ENCODE measurements around the gene COL1A2. TPM values are rescaled to one million over a fixed set of nuclear protein-coding genes. Genes with fewer than 3 reads are reported as not detected.

The COL1A2 gene
- total RNA-seq, 2 donors from 2014 or later: 67.0 to 228 TPM

DNA sequence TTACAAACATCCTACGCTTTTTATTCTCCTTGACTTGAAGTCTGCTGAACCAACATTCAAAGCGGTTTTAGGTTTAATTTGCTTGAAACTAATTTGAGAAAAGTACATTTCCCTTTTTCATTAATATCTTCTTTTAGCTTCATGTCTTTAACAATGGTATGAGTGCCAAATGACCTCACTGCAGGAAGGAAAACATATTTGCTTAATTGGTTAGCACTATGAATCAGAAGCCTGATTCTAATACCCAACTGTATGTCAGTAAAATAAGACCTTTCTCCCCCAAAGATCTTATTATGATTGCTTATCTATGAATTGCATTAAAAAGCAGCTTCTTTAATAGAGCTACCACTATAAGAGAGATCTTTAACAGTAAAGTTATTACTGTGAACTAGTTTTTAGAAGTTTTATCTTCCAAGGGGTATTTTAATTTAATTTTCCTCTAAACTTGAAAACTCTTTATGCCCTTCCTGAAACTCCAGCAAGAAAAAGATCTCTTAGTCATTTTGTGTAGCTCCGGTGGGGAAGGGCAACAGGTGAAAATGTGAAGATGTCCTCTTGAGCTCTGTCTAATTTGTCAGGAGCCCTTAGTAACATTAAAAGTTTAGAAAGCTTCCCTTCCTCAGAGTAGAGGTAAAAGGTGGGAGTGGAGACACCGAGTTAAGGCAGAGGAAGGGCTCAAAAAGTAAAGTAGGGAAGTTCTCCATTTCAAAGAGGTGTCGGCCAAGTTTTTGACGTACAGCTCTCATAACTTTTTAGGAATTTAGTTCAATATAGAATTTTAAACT lies 6.1 kb downstream of the COL1A2 start:
- TF ChIP-seq, protein P1, sequence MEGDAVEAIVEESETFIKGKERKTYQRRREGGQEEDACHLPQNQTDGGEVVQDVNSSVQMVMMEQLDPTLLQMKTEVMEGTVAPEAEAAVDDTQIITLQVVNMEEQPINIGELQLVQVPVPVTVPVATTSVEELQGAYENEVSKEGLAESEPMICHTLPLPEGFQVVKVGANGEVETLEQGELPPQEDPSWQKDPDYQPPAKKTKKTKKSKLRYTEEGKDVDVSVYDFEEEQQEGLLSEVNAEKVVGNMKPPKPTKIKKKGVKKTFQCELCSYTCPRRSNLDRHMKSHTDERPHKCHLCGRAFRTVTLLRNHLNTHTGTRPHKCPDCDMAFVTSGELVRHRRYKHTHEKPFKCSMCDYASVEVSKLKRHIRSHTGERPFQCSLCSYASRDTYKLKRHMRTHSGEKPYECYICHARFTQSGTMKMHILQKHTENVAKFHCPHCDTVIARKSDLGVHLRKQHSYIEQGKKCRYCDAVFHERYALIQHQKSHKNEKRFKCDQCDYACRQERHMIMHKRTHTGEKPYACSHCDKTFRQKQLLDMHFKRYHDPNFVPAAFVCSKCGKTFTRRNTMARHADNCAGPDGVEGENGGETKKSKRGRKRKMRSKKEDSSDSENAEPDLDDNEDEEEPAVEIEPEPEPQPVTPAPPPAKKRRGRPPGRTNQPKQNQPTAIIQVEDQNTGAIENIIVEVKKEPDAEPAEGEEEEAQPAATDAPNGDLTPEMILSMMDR (IDR thresholded peaks at IDR 0.05): no peak
- H3K4me1 ChIP-seq: no peaks in the 10 kb centered on the region
- H3K36me3 ChIP-seq: peaks cover 23% of the 10 kb centered on the region
- DNase-seq (ENCODE audit: low spot score): no peak
- peak overlapping the region in 1 of 2 donors; percentile 12 for H3K4me3 ChIP-seq
- H3K9me3 ChIP-seq: no peaks in the 10 kb centered on the region
- H3K27me3 ChIP-seq: no peaks in the 10 kb centered on the region
- no peak overlapping the region for H3K27ac ChIP-seq

DNA sequence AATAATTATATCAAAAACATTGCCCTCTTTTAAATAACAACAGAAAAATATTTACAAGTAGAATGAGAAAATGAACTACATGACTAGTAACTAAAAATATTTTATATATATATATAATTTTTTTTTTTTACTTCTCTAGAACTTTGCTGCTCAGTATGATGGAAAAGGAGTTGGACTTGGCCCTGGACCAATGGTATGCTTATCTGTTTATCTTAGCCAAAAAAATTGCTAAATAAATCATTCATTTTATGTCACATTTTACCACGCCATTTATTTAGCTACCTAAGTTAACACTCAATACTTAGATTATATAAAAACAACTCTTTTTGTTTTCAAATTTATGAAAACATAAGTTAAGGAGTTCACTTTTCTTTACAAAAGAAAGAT lies 6.7 kb downstream of the COL1A2 start:
- no peaks in the 10 kb centered on the region for H3K9me3 ChIP-seq
- no peaks in the 10 kb centered on the region for H3K27me3 ChIP-seq
- peaks cover 29% of the 10 kb centered on the region for H3K36me3 ChIP-seq
- no peaks in the 10 kb centered on the region for H3K4me1 ChIP-seq
- no peak overlapping the region for H3K4me3 ChIP-seq
- DNase-seq (ENCODE audit: low spot score): no peak
- TF ChIP-seq, protein P1 (IDR thresholded peaks at IDR 0.05): no peak
- H3K27ac ChIP-seq: no peak overlapping the region

DNA sequence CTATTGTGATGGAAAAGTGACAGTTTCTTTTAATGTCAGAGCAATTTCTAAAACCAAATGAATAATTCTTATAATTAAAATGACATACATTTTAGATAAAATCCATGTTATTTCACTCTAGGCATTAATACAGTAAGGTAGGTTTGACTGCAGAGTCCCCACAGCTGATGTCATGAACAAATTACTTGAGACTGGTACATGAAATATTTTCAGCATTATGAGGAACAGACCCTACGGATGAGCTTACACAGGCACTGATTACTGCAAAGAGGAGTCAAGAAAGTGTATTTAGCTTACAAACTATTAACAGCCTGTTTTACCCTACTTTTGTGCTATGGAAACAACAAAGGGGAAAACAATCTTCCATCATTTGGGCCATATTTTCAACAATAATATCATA lies 8.9 kb downstream of the COL1A2 start:
- H3K4me1 ChIP-seq: no peaks in the 10 kb centered on the region
- H3K27ac ChIP-seq: no peak overlapping the region
- H3K36me3 ChIP-seq: peaks cover 39% of the 10 kb centered on the region

DNA sequence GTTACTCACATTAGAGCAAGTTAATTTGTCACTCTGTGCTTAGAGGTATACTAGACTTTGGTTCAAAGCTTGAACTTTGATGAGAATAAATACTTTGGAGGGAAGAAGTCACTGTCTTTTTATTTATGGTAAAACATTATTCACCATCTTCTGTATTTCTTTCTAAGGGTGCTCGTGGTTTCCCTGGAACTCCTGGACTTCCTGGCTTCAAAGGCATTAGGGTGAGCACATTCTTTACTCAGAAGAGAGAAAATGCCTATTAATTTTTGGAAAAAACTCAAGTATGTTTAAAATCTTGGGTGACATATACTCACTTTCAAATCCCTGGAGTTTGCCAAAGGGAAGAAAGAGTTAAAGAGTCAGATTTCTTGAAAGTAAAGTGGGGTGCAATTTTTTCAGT lies 10.8 kb downstream of the COL1A2 start:
- no peak for DNase-seq (ENCODE audit: low spot score)
- Histone ChIP-seq H3K4me3 (no peak overlapping the region), H3K9me3 (no peaks in the 10 kb centered on the region), H3K27ac (no peak overlapping the region), H3K4me1 (peaks cover 0 to 8% of the 10 kb centered on the region in 2 donors), H3K27me3 (no peaks in the 10 kb centered on the region), H3K36me3 (peaks cover 43% of the 10 kb centered on the region)
- TF ChIP-seq, protein P1 (IDR thresholded peaks at IDR 0.05): no peak

More for the DNA sequence above, 8.9 kb downstream of the COL1A2 start:
- Histone ChIP-seq H3K4me3 (no peak overlapping the region), H3K9me3 (no peaks in the 10 kb centered on the region), H3K27me3 (no peaks in the 10 kb centered on the region)
- DNase-seq (ENCODE audit: low spot score): no peak
- TF ChIP-seq, protein P1 (IDR thresholded peaks at IDR 0.05): no peak

DNA sequence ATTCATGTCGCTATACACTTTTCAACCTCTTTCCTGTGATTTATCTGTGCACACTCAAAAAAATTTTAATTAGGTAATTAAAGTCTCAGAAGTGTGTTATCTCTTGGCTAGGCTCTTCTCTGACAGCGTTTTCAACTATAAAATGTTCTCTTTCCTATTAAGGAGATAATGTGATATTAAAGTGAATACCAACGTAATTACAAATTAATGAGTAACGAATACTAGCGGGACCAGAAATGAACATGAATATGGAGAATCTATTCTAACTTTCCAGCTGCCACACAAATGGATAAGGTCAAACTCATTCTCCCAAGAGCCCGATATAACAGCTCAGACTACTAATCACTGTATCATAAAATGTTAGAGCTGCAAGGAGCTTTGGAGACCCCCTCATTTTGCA lies 12.0 kb downstream of the COL1A2 start:
- no peaks in the 10 kb centered on the region for H3K9me3 ChIP-seq
- H3K4me3 ChIP-seq: no peak overlapping the region
- H3K4me1 ChIP-seq: peaks cover 0 to 8% of the 10 kb centered on the region in 2 donors
- H3K27me3 ChIP-seq: no peaks in the 10 kb centered on the region
- DNase-seq (ENCODE audit: low spot score): no peak
- TF ChIP-seq, protein P1 (IDR thresholded peaks at IDR 0.05): no peak
- H3K27ac ChIP-seq: no peak overlapping the region
- H3K36me3 ChIP-seq: peaks cover 53% of the 10 kb centered on the region

Data from right atrium auricular region (tissue), 2 donors.